Activated CD4-positive, alpha-beta T cell treated with anti-CD3 and anti-CD28 coated beads for 36 hours (primary cell): ENCODE data around the gene ATG5. TPM values are rescaled to one million over a fixed set of nuclear protein-coding genes. Genes with fewer than 3 reads are reported as not detected.
"Not testable (repeated sequence)": the region's sequence is repeated elsewhere in the genome, so short reads cannot be mapped to it uniquely, and the experiment has no call there.

Source experiments
- ATAC-seq: fragments of 200-7000 bp; cut with Tn5 transposase; one replicate; pipeline ENCODE4 v1.10.0; 2021; ENCODE audit warnings: mild to moderate bottlenecking, moderate library complexity
- CTCF ChIA-PET: fragments of 350-600 bp; sonication (Branson Sonifier 250); formaldehyde crosslinking; loops from one replicate; lab custom pipeline; 2021; ENCODE audit warnings: antibody characterized with exemption; lab: Charles Lee
- POLR2A ChIA-PET: fragments of 350-600 bp; sonication (Branson Sonifier 250); formaldehyde crosslinking; loops from one replicate; lab custom pipeline; 2021; ENCODE audit warnings: antibody characterized with exemption, inconsistent platforms; lab: Charles Lee
- DNase-seq: peaks from one replicate; pipeline ENCODE4 v3.0.0-alpha.2; 2020
- H3K27ac Mint-ChIP-seq: one replicate; pipeline ENCODE4 v1.8.0; 2021; ENCODE audit warnings: mixed read lengths
- H3K27me3 Mint-ChIP-seq: one replicate; pipeline ENCODE4 v1.8.0; 2021; ENCODE audit warnings: mixed read lengths
- H3K36me3 Mint-ChIP-seq: one replicate; pipeline ENCODE4 v1.8.0; 2021; ENCODE audit warnings: low read depth, mixed read lengths
- H3K4me1 Mint-ChIP-seq: one replicate; pipeline ENCODE4 v1.8.0; 2021; ENCODE audit warnings: mixed read lengths
- H3K4me3 Mint-ChIP-seq: one replicate; pipeline ENCODE4 v1.8.0; 2021; ENCODE audit warnings: mild to moderate bottlenecking, moderate library complexity, mixed read lengths
- H3K9me3 Mint-ChIP-seq: one replicate; pipeline ENCODE4 v1.8.0; 2021; ENCODE audit warnings: low read depth, mixed read lengths
- intact Hi-C, 2 experiments: fragments of 100-400 bp; cut with DNase I in 1 of 2; cut with micrococcal nuclease in 1 of 2; formaldehyde crosslinking; loops; one replicate each; pipeline versions ENCODE4 v1.14.2 to v1.15.1; 2022 to 2024; cut with DNase I, micrococcal nuclease
- total RNA-seq, 2 experiments: library from RNA; stranded (reverse); gene quantifications; one replicate each; pipeline ENCODE4 v1.2.3, GENCODE V29; 2021

The ATG5 gene
- total RNA-seq, 2 experiments from 2014 or later, result 27.2 to 31.6 TPM

DNA sequence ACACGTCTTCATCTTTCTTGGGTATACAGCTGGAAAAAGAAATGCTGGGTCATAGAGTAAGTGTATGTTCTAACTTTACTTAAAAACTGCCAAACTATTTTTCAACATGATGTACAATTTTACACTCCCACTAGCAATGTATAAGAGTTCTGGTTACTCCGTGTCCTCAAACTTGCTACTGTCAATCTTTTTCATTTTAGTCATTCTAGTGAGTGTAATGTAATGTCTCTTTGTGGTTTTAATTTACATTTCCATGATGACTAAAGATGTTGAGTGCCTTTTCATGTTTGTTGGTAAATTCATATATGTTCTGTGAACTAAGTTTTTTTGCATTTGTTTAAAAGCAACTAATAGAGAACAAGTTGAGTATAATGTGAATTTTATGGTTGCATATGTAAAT, 43.9 kb downstream of the ATG5 start:
- intact Hi-C loops, result loop anchor here in 1 of 2 experiments (5.0 kb wide), 1 partner anchor 34 kb away; no protein-coding TSS in a partner anchor
- ChIA-PET CTCF (interaction anchor here (0.6 to 1.1 kb wide), 2 partner anchors 24 to 58 kb away, joined by 3 read pairs; no protein-coding TSS in a partner anchor), POLR2A (no interaction called here)
- Mint-ChIP-seq H3K4me1 (peaks cover 28% of the 10 kb centered on the region), H3K36me3 (peaks cover 20% of the 10 kb centered on the region), H3K27ac (peak overlapping the region; percentile 42), H3K9me3 (no peaks in the 10 kb centered on the region), H3K27me3 (no peaks in the 10 kb centered on the region), H3K4me3 (no peak overlapping the region)
- no peak for DNase-seq
- peak; percentile 74 for ATAC-seq

- no peaks in the 10 kb centered on the region for H3K27me3 Mint-ChIP-seq
- no peaks in the 10 kb centered on the region for H3K9me3 Mint-ChIP-seq
- intact Hi-C loops, result loop anchor here in 1 of 2 experiments (5.0 kb wide), 1 partner anchor 34 kb away; no protein-coding TSS in a partner anchor
- no peak for DNase-seq
- POLR2A ChIA-PET, result no interaction called here
- H3K36me3 Mint-ChIP-seq, result peaks cover 22% of the 10 kb centered on the region
- H3K4me1 Mint-ChIP-seq, result peaks cover 30% of the 10 kb centered on the region
- CTCF ChIA-PET, result interaction anchor here (0.5 to 1.8 kb wide), 5 partner anchors 10 to 200 kb away, joined by 3 to 9 read pairs (median 4); no protein-coding TSS in a partner anchor
- peak; percentile 31 for ATAC-seq
- H3K27ac Mint-ChIP-seq, result peak overlapping the region; percentile 37
- no peak overlapping the region for H3K4me3 Mint-ChIP-seq
These were observed 44.5 kb downstream of the ATG5 start for GRCh38 chr6:106281088-106281487.

DNA sequence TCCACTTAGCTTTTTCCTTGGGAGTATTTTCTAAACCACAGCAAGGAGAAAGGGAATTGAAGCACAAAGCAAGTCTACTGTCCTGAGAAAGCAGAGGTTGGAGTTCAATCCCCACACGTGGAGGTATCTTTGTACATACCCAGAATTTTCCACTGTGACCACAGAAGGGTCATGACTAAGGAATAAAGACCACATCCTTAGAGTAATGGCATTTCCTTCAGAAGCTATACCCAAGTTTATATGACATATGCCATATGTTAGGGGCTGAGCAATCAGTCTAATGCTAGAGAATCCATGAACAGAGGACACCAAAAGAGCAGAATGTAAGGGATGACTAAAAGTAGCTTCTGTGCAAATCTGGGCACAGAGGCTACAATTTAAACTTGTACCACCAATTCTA, 46.4 kb downstream of the ATG5 start:
- Mint-ChIP-seq H3K27me3 (no peaks in the 10 kb centered on the region), H3K9me3 (no peaks in the 10 kb centered on the region), H3K4me1 (peaks cover 32% of the 10 kb centered on the region), H3K27ac (peak overlapping the region; percentile 22), H3K36me3 (peaks cover 19% of the 10 kb centered on the region), H3K4me3 (no peak overlapping the region)
- ChIA-PET CTCF (interaction anchor here (0.8 to 1.9 kb wide), 9 partner anchors 8 to 268 kb away, joined by 3 to 7 read pairs (median 3); no protein-coding TSS in a partner anchor), POLR2A (no interaction called here)
- ATAC-seq, result peak; percentile 64
- no peak for DNase-seq
- intact Hi-C loops, result no loop called here

DNA sequence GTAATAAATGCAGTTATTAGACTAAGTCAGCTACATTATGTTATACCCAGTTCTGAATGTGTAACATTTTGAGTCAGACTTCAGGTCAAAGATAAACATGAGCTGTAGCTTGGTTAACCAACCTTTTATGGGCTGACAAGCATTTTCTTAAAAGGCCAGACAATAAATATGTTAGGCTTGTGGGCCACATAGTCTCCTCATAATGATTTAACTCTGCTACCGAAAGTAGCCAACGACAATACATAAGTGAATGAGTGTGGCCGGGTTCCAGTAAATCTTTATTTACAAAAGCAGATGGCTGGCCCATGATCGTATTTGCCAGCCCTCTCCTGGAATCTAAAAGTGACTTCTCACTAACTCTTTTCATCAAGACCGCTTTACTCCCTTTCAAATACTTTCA, 49.9 kb downstream of the ATG5 start:
- H3K36me3 Mint-ChIP-seq, result peaks cover 19% of the 10 kb centered on the region
- H3K27ac Mint-ChIP-seq, result no peak overlapping the region
- no peaks in the 10 kb centered on the region for H3K27me3 Mint-ChIP-seq
- H3K4me1 Mint-ChIP-seq, result peaks cover 19% of the 10 kb centered on the region
- ChIA-PET CTCF (no interaction called here), POLR2A (no interaction called here)
- ATAC-seq (peak; percentile 28), DNase-seq (no peak)
- H3K9me3 Mint-ChIP-seq, result no peaks in the 10 kb centered on the region
- no peak overlapping the region for H3K4me3 Mint-ChIP-seq
- intact Hi-C loops, result no loop called here

- H3K4me3 Mint-ChIP-seq, result no peak overlapping the region
These were observed 52.5 kb downstream of the ATG5 start for GRCh38 chr6:106273087-106273486.

DNA sequence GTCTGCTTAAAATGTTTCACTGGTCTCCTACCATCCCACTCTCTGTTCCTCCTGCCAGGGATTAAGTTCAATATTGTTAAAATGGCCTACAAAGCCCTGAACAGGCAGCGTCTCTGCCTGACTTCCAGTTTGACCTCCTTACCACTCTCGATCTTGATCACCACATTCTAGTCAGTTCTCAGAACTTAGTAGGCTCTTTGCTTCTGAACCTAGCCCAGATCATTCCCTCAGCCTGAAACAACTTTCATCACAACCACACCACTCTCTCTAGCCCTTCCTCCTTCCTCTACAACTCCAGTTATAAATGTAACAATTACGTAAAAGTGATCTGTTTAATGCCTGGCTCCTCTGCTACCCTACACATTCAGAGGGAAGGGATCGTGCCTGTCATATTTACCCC, 53.3 kb downstream of the ATG5 start:
- POLR2A ChIA-PET, result no interaction called here
- no peak for ATAC-seq
- Mint-ChIP-seq H3K4me3 (no peak overlapping the region), H3K27me3 (no peaks in the 10 kb centered on the region), H3K4me1 (peaks cover 20% of the 10 kb centered on the region), H3K27ac (no peak overlapping the region), H3K9me3 (peaks cover 7% of the 10 kb centered on the region), H3K36me3 (peaks cover 24% of the 10 kb centered on the region)
- no peak for DNase-seq
- CTCF ChIA-PET, result no interaction called here
- intact Hi-C loops, result no loop called here

More at GRCh38 chr6:106273087-106273486, 52.5 kb downstream of the ATG5 start:
- Mint-ChIP-seq H3K9me3 (peaks cover 5% of the 10 kb centered on the region), H3K36me3 (peaks cover 17% of the 10 kb centered on the region), H3K27me3 (no peaks in the 10 kb centered on the region), H3K27ac (no peak overlapping the region), H3K4me1 (peaks cover 16% of the 10 kb centered on the region)
- intact Hi-C loops, result no loop called here
- no peak for DNase-seq
- POLR2A ChIA-PET, result no interaction called here
- peak; percentile 42 for ATAC-seq
- CTCF ChIA-PET, result interaction anchor here (1.2 to 1.9 kb wide), 2 partner anchors 13 to 28 kb away, joined by 5 to 6 read pairs; no protein-coding TSS in a partner anchor

DNA sequence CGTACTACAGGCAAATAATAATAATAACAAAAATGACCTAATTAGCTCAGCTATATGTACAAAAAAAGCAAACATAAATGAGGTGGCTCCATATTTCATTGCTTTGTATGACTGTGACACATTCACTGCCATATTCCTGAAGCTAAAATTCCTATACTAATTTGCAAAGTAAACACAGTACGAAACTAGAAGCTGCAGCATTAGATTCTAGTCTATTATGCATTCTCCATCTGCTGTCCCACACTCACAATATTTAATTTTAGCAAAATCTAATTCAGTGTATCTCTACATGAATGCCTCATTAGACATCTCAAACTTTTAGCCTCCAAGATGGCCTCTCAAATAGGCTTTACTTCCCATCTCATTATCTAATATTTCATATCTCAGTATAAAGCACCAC, 55.1 kb downstream of the ATG5 start:
- intact Hi-C loops, result no loop called here
- ATAC-seq, result no peak
- no peak overlapping the region for H3K27ac Mint-ChIP-seq

DNA sequence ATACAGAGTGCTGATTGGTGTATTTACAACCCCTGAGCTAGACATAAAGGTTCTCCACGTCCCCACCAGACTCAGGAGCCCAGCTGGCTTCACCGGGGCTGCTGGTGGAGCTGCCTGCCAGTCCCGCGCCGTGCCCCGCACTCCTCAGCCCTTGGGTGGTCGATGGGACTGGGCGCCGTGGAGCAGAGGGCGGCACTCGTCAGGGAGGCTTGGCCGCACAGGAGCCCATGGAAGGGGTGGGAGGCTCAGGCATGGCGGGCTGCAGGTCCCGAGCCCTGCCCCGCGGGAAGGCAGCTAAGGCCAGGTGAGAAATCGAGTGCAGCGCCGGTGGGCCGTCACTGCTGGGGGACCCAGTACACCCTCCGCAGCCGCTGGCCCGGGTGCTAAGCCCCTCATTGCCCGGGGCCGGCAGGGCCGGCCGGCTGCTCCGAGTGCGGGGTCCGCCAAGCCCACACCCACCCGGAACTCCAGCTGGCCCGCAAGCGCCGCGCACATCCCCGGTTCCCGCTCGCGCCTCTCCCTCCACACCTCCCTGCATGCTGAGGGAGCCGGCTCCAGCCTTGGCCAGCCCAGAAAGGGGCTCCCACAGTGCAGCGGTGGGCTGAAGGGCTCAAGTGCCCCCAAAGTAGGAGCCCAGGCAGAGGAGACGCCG, 56.2 kb downstream of the ATG5 start:
- POLR2A ChIA-PET, result not testable (repeated sequence)

More for the DNA sequence above, 55.1 kb downstream of the ATG5 start:
- Mint-ChIP-seq H3K27me3 (no peaks in the 10 kb centered on the region), H3K9me3 (peaks cover 19% of the 10 kb centered on the region), H3K4me1 (peaks cover 16% of the 10 kb centered on the region), H3K36me3 (peaks cover 37% of the 10 kb centered on the region), H3K4me3 (no peak overlapping the region)
- POLR2A ChIA-PET, result no interaction called here
- no peak for DNase-seq
- CTCF ChIA-PET, result interaction anchor here (0.6 to 1.9 kb wide), 7 partner anchors 8 to 839 kb away, joined by 3 to 5 read pairs (median 3); no protein-coding TSS in a partner anchor

GRCh38 chr6:106268500-106268899, 57.1 kb downstream of the ATG5 start:
- intact Hi-C loops, H3K27me3 Mint-ChIP-seq, H3K27ac Mint-ChIP-seq, ATAC-seq, POLR2A ChIA-PET, H3K4me3 Mint-ChIP-seq, DNase-seq: not testable (repeated sequence)
- peaks cover 23% of the 10 kb centered on the region for H3K9me3 Mint-ChIP-seq
- CTCF ChIA-PET, result interaction anchor here (1.2 kb wide), 1 partner anchor 46 kb away, joined by 3 read pairs; no protein-coding TSS in a partner anchor
- H3K4me1 Mint-ChIP-seq, result peaks cover 16% of the 10 kb centered on the region
- H3K36me3 Mint-ChIP-seq, result peaks cover 50% of the 10 kb centered on the region

More for the DNA sequence above, 56.2 kb downstream of the ATG5 start:
- Mint-ChIP-seq H3K4me1 (peaks cover 15% of the 10 kb centered on the region), H3K9me3 (peaks cover 23% of the 10 kb centered on the region), H3K36me3 (peaks cover 44% of the 10 kb centered on the region)
- intact Hi-C loops, DNase-seq, ATAC-seq, H3K27ac Mint-ChIP-seq, H3K4me3 Mint-ChIP-seq, H3K27me3 Mint-ChIP-seq: not testable (repeated sequence)
- CTCF ChIA-PET, result interaction anchor here (1.1 to 1.2 kb wide), 2 partner anchors 21 to 47 kb away, joined by 3 read pairs; no protein-coding TSS in a partner anchor

DNA sequence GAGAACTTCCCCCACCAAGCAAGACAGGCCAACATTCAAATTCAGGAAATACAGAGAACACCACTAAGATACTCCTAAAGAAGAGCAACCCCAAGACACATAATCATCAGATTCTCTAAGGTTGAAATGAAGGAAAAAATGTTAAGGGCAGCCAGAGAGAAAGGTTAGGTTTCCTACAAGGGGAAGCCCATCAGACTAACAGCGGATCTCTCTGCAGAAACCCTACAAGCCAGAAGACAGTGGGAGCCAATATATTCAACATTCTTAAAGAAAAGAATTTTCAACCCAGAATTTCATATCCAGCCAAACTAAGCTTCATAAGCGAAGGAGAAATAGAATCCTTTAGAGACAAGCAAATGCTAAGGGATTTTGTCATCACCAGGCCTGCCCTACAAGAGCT, 61.1 kb downstream of the ATG5 start:
- DNase-seq, H3K4me3 Mint-ChIP-seq, POLR2A ChIA-PET, intact Hi-C loops, H3K27me3 Mint-ChIP-seq, ATAC-seq, H3K27ac Mint-ChIP-seq: not testable (repeated sequence)
- H3K36me3 Mint-ChIP-seq, result peaks cover 60% of the 10 kb centered on the region
- H3K4me1 Mint-ChIP-seq, result peaks cover 16% of the 10 kb centered on the region
- CTCF ChIA-PET, result interaction anchor here (0.9 to 1.1 kb wide), 2 partner anchors 8 to 54 kb away, joined by 3 read pairs; no protein-coding TSS in a partner anchor
- H3K9me3 Mint-ChIP-seq, result peaks cover 23% of the 10 kb centered on the region

GRCh38 chr6:106259748-106260147, 65.8 kb downstream of the ATG5 start:
- H3K36me3 Mint-ChIP-seq, result peaks cover 20% of the 10 kb centered on the region
- H3K9me3 Mint-ChIP-seq, H3K27me3 Mint-ChIP-seq, POLR2A ChIA-PET, DNase-seq, intact Hi-C loops, H3K27ac Mint-ChIP-seq, ATAC-seq, H3K4me1 Mint-ChIP-seq, H3K4me3 Mint-ChIP-seq: not testable (repeated sequence)
- CTCF ChIA-PET, result interaction anchor here (1.7 kb wide), 1 partner anchor 14 kb away, joined by 6 read pairs; no protein-coding TSS in a partner anchor
